ENCODE data around the gene GALK1.
A peak's percentile ranks its signal among the peaks of the same experiment; 100 is the strongest.

GALK1 gene

GRCh38 chr17:75737133-75737962, 27.6 kb downstream of the GALK1 start:
- H3K9me3 Mint-ChIP-seq = no peaks in the 10 kb centered on the region
- no peaks in the 10 kb centered on the region for H3K36me3 Mint-ChIP-seq (ENCODE audit: low read depth)
- no peaks in the 10 kb centered on the region for H3K4me1 Mint-ChIP-seq
- peaks cover 12% of the 10 kb centered on the region for H3K27me3 Mint-ChIP-seq (ENCODE audit: low read depth, poor library complexity)
- no peak overlapping the region for H3K4me3 Mint-ChIP-seq
- no peak for TF ChIP-seq CTCF (IDR thresholded peaks at IDR 0.05)
- no peak for DNase-seq
- H3K27ac Mint-ChIP-seq = no peak overlapping the region

- no peak for TF ChIP-seq CTCF (IDR thresholded peaks at IDR 0.05)
- Mint-ChIP-seq H3K27me3 (ENCODE audit: low read depth, poor library complexity) (peaks cover 15% of the 10 kb centered on the region), H3K4me3 (no peak overlapping the region), H3K27ac (no peak overlapping the region), H3K36me3 (ENCODE audit: low read depth) (no peaks in the 10 kb centered on the region), H3K4me1 (no peaks in the 10 kb centered on the region), H3K9me3 (no peaks in the 10 kb centered on the region)
- DNase-seq = no peak
These were observed 28.7 kb downstream of the GALK1 start for GRCh38 chr17:75736173-75736835.

- DNase-seq = no peak
- Mint-ChIP-seq H3K4me3 (no peak overlapping the region), H3K36me3 (ENCODE audit: low read depth) (no peaks in the 10 kb centered on the region), H3K27me3 (ENCODE audit: low read depth, poor library complexity) (peaks cover 18% of the 10 kb centered on the region), H3K4me1 (no peaks in the 10 kb centered on the region), H3K9me3 (no peaks in the 10 kb centered on the region), H3K27ac (peak overlapping the region; percentile 60)
- TF ChIP-seq CTCF (IDR thresholded peaks at IDR 0.05) = no peak
These were observed 30.2 kb downstream of the GALK1 start for GRCh38 chr17:75734674-75735294.

- no peak for DNase-seq
- TF ChIP-seq CTCF (IDR thresholded peaks at IDR 0.05) = no peak
- H3K4me3 Mint-ChIP-seq = no peak overlapping the region
- no peaks in the 10 kb centered on the region for H3K9me3 Mint-ChIP-seq
- no peaks in the 10 kb centered on the region for H3K36me3 Mint-ChIP-seq (ENCODE audit: low read depth)
- peaks cover 18% of the 10 kb centered on the region for H3K27me3 Mint-ChIP-seq (ENCODE audit: low read depth, poor library complexity)
- no peak overlapping the region for H3K27ac Mint-ChIP-seq
- no peaks in the 10 kb centered on the region for H3K4me1 Mint-ChIP-seq
These were observed 31.5 kb downstream of the GALK1 start for GRCh38 chr17:75733471-75733870.

GRCh38 chr17:75731716-75732498, 33.1 kb downstream of the GALK1 start:
- Mint-ChIP-seq H3K4me3 (no peak overlapping the region), H3K36me3 (ENCODE audit: low read depth) (no peaks in the 10 kb centered on the region)

More at GRCh38 chr17:75731716-75732498, 33.1 kb downstream of the GALK1 start:
- no peak for TF ChIP-seq CTCF (IDR thresholded peaks at IDR 0.05)
- Mint-ChIP-seq H3K27me3 (ENCODE audit: low read depth, poor library complexity) (peaks cover 15% of the 10 kb centered on the region), H3K4me1 (no peaks in the 10 kb centered on the region), H3K9me3 (no peaks in the 10 kb centered on the region), H3K27ac (no peak overlapping the region)
- DNase-seq = no peak
